Gastroesophageal sphincter (tissue), 4 donors: ENCODE measurements around the gene MBD2. TPM values are rescaled to one million over a fixed set of nuclear protein-coding genes. Genes with fewer than 3 reads are reported as not detected.

Source experiments
- ATAC-seq: fragments of 150-250 bp; one replicate; pipeline ENCODE4 v1.9.1; 2016; ENCODE audit warnings: mild to moderate bottlenecking, moderate library complexity
- H3K27ac ChIP-seq, 4 donors: fragments of 200-600 bp; sonication (generic) in 3 of 4; 1 replicate in 3 of 4; 2 replicates in 1 of 4; pipeline ENCODE4 v1.5.1; 2016 to 2019
- H3K27me3 ChIP-seq: fragments of 200-600 bp; sonication (generic); one replicate; pipeline ENCODE4 v1.5.1; 2019
- H3K36me3 ChIP-seq, 2 donors: fragments of 200-600 bp; sonication (generic); one replicate each; pipeline ENCODE4 v1.5.1; 2019; ENCODE audit warnings: control low read depth in 1 of 2
- H3K4me1 ChIP-seq, 3 donors: fragments of 200-600 bp; sonication (generic); 1 replicate in 2 of 3; 2 replicates in 1 of 3; pipeline ENCODE4 v1.5.1; 2016 to 2019; ENCODE audit warnings: control low read depth in 2 of 3
- H3K4me3 ChIP-seq, 2 donors: fragments of 200-600 bp; sonication (generic); one replicate each; pipeline ENCODE4 v1.5.1; 2019; ENCODE audit warnings: mild to moderate bottlenecking in 1 of 2, moderate library complexity in 1 of 2
- H3K9me3 ChIP-seq, 3 donors: fragments of 200-600 bp; sonication (generic); one replicate each; pipeline ENCODE4 v1.5.1; 2017 to 2019; ENCODE audit warnings: control low read depth in 2 of 3
- CTCF ChIP-seq, 4 experiments: fragments of 200-600 bp in 2 of 4; fragments of 450-650 bp in 2 of 4; sonication (generic) in 1 of 4; IDR thresholded peaks; one replicate each; pipeline ENCODE4 v1.5.1; 2017 to 2019; ENCODE audit warnings: antibody characterized with exemption in 4 of 4, mild to moderate bottlenecking in 2 of 4, moderate library complexity in 2 of 4
- EP300 ChIP-seq: sonication (generic); formaldehyde crosslinking; IDR thresholded peaks from one replicate; pipeline ENCODE4 v1.6.1; 2017; ENCODE audit warnings: antibody characterized with exemption, mild to moderate bottlenecking
- POLR2A ChIP-seq, 2 donors: fragments of 450-650 bp; IDR thresholded peaks; one replicate each; pipeline ENCODE4 v1.6.1; 2017; ENCODE audit warnings: antibody characterized with exemption in 2 of 2, mild to moderate bottlenecking in 2 of 2, moderate library complexity in 1 of 2
- POLR2AphosphoS5 ChIP-seq: sonication (generic); formaldehyde crosslinking; IDR thresholded peaks from one replicate; pipeline ENCODE4 v1.6.1; 2017; ENCODE audit warnings: antibody characterized with exemption
- WGBS, 2 donors: methylation state at CpG; one replicate each; pipeline ENCODE4 v1.1.5; 2018; ENCODE audit warnings: low coverage in 1 of 2; 5-methylcytosine and 5-hydroxymethylcytosine counted together
- total RNA-seq, 4 donors: library from RNA; depleted of rRNA; stranded (reverse); fragments of >200 nt; gene quantifications; one replicate each; pipeline ENCODE4 v1.1.0, GENCODE V29; 2016

The MBD2 gene
- total RNA-seq, 4 donors from 2014 or later: 29.5 to 48.5 (median 36.1) TPM

DNA sequence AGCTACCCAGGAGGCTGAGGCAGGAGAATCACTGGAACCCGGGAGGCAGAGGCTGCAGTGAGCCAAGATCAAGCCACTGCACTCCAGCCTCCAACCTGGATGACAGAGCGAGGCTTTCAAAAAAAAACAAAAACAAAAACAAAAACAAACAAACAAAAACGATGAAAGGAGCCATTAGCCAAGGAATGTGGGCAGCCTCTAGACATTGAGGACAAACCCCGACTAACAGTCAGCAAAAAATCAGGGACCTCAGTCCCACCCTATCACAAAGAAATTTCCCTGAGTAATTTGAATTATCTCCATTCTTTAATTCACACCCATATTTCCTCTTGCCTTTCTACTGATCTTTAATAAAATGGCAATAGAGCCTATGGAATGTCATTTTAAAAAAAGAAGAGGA is 75.8 kb downstream of the MBD2 start:
- Histone ChIP-seq H3K36me3 (peaks cover 0 to 20% of the 10 kb centered on the region in 2 donors), H3K27me3 (no peaks in the 10 kb centered on the region), H3K27ac (peak overlapping the region in 2 of 4 donors; percentile 30 to 42), H3K4me1 (no peaks in the 10 kb centered on the region), H3K9me3 (no peaks in the 10 kb centered on the region), H3K4me3 (no peak overlapping the region)
- ATAC-seq: peak; percentile 8
- 67 to 88% methylated on average over 4 of the region's 4 CpGs for WGBS, 2 donors
- TF ChIP-seq POLR2AphosphoS5: no peak
- no peak for TF ChIP-seq POLR2A (IDR thresholded peaks at IDR 0.05)
- TF ChIP-seq CTCF (IDR thresholded peaks at IDR 0.05): no peak
- no peak for TF ChIP-seq EP300

DNA sequence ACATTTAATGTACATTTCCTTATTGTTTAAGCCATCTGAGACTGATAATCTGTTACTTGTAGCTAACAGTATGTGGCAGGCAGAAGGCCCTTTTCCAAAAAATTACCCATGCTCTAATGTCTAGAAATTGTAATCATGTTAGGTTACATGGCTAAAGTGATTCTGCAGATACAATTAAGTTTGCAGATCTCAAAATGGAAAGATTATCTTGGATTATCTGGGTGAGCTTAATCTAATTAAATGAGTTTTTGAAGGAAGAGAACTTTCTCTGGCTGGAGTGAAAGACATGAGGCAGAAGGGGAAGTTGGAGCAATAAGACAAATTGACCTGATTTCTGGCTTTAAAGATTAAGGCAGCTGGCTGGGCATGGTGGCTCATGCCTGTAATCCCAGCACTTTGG is 76.3 kb downstream of the MBD2 start:
- Histone ChIP-seq H3K36me3 (peaks cover 0 to 15% of the 10 kb centered on the region in 2 donors), H3K4me3 (no peak overlapping the region), H3K9me3 (peaks cover 0 to 4% (median 0%) of the 10 kb centered on the region in 3 donors), H3K27ac (peak overlapping the region in 1 of 4 donors; percentile 30), H3K27me3 (no peaks in the 10 kb centered on the region), H3K4me1 (no peaks in the 10 kb centered on the region)
- ATAC-seq: no peak
- TF ChIP-seq POLR2A (IDR thresholded peaks at IDR 0.05): no peak
- TF ChIP-seq EP300: no peak
- no peak for TF ChIP-seq CTCF (IDR thresholded peaks at IDR 0.05)
- no peak for TF ChIP-seq POLR2AphosphoS5

DNA sequence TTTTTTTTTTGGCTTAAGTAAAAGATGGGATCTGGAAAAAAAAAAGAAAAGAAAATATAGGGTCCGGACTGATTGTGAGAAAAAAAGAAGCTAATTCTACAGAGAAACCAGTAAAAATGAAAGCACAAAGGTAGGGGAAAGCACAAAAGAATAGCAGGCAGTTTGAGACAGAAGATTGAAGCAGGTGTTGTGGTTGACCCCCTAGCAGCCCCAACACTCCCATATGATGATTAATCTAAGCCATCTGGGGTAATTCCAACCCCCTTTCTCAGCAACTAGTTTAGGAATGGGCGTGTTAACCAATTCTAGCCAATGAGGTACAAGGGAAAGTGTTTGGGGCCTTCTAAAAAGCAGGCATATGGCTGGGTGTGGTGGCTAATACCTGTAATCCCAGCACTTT is 77.0 kb downstream of the MBD2 start:
- peaks cover 0 to 13% of the 10 kb centered on the region in 2 donors for H3K36me3 ChIP-seq
- TF ChIP-seq POLR2AphosphoS5 (no peak), POLR2A (IDR thresholded peaks at IDR 0.05) (no peak), CTCF (IDR thresholded peaks at IDR 0.05) (no peak), EP300 (no peak)
- no peaks in the 10 kb centered on the region for H3K4me1 ChIP-seq
- H3K9me3 ChIP-seq: peaks cover 0 to 4% (median 0%) of the 10 kb centered on the region in 3 donors
- ATAC-seq: no peak
- 90 to 100% methylated on average over 1 to 2 of the region's 2 CpGs for WGBS, 2 donors
- no peak overlapping the region for H3K4me3 ChIP-seq
- no peak overlapping the region for H3K27ac ChIP-seq
- H3K27me3 ChIP-seq: no peaks in the 10 kb centered on the region

GRCh38 chr18:54141041-54141608 is 83.3 kb downstream of the MBD2 start:
- WGBS, 2 donors: 83 to 94% methylated on average over 2 to 3 of the region's 3 CpGs

More at GRCh38 chr18:54141041-54141608, 83.3 kb downstream of the MBD2 start:
- no peaks in the 10 kb centered on the region for H3K4me1 ChIP-seq
- no peak overlapping the region for H3K4me3 ChIP-seq
- peaks cover 0 to 31% of the 10 kb centered on the region in 2 donors for H3K36me3 ChIP-seq
- no peak overlapping the region for H3K27ac ChIP-seq
- no peak for ATAC-seq
- H3K9me3 ChIP-seq: peaks cover 0 to 18% (median 0%) of the 10 kb centered on the region in 3 donors
- no peak for TF ChIP-seq POLR2A (IDR thresholded peaks at IDR 0.05)
- TF ChIP-seq EP300: no peak
- no peak for TF ChIP-seq CTCF (IDR thresholded peaks at IDR 0.05)
- no peak for TF ChIP-seq POLR2AphosphoS5
- H3K27me3 ChIP-seq: no peaks in the 10 kb centered on the region
